CD14-positive monocyte (primary cell): ENCODE measurements around the gene SLC9A8. TPM values are rescaled to one million over a fixed set of nuclear protein-coding genes. Genes with fewer than 3 reads are reported as not detected.

Source experiments
- DNase-seq, 3 donors: peaks; one replicate each; pipeline ENCODE4 v3.0.0-alpha.2; 2011 to 2022
- H2AFZ ChIP-seq: 2 replicates; pipeline ENCODE4 v1.6.0; 2012; ENCODE audit warnings: mild to moderate bottlenecking, low read depth, low read length, inconsistent platforms; ENCODE audit not compliant: insufficient read depth, poor library complexity, severe bottlenecking
- H3K27ac ChIP-seq, 2 donors: 1 replicate in 1 of 2; 2 replicates in 1 of 2; pipeline ENCODE4 v1.5.1; 2012 to 2013; ENCODE audit warnings: low read length in 2 of 2, control low read depth in 1 of 2, inconsistent platforms in 1 of 2, low read depth in 1 of 2, mild to moderate bottlenecking in 1 of 2
- H3K27me3 ChIP-seq, 2 donors: one replicate each; pipeline versions ENCODE4 v1.6.0 to v1.6.1; 2011 to 2013; ENCODE audit warnings: low read length in 2 of 2; ENCODE audit not compliant: control insufficient read depth in 2 of 2, insufficient read depth in 2 of 2
- H3K36me3 ChIP-seq, 2 donors: replicated peaks in 1 of 2; 1 replicate in 1 of 2; 2 replicates in 1 of 2; pipeline versions ENCODE4 v1.5.1 to v1.6.1; 2012 to 2013; ENCODE audit warnings: low read length in 2 of 2, control low read depth in 1 of 2, inconsistent platforms in 1 of 2, mild to moderate bottlenecking in 1 of 2; ENCODE audit not compliant: insufficient read depth in 2 of 2, control insufficient read depth in 1 of 2
- H3K4me1 ChIP-seq, 2 donors: 1 replicate in 1 of 2; 2 replicates in 1 of 2; pipeline versions ENCODE4 v1.5.1 to v1.6.1; 2012 to 2013; ENCODE audit warnings: low read length in 2 of 2, control low read depth in 1 of 2, inconsistent platforms in 1 of 2, mild to moderate bottlenecking in 1 of 2, moderate library complexity in 1 of 2; ENCODE audit not compliant: insufficient read depth in 2 of 2, control insufficient read depth in 1 of 2
- H3K4me2 ChIP-seq: replicated peaks from 2 replicates; pipeline ENCODE3; 2012; ENCODE audit warnings: low read length, moderate library complexity, mild to moderate bottlenecking; ENCODE audit not compliant: poor library complexity, severe bottlenecking; ENCODE audit errors: extremely low read depth
- H3K4me3 ChIP-seq, 3 experiments: fragments of 200-600 bp in 1 of 3; sonication (generic) in 1 of 3; replicated peaks in 1 of 3; 1 replicate in 2 of 3; 2 replicates in 1 of 3; pipeline ENCODE4 v1.5.1; 2011 to 2013; ENCODE audit warnings: low read length in 3 of 3, mild to moderate bottlenecking in 3 of 3, control low read depth in 2 of 3, low read depth in 2 of 3, inconsistent platforms in 1 of 3, moderate library complexity in 1 of 3
- H3K79me2 ChIP-seq: 2 replicates; pipeline ENCODE4 v1.6.0; 2012; ENCODE audit warnings: mild to moderate bottlenecking, control low read depth, inconsistent platforms, low read length, moderate library complexity; ENCODE audit not compliant: insufficient read depth
- H3K9ac ChIP-seq: 2 replicates; pipeline ENCODE4 v1.6.0; 2017; ENCODE audit warnings: low read length, mild to moderate bottlenecking; ENCODE audit not compliant: insufficient read depth, poor library complexity, severe bottlenecking
- H3K9me3 ChIP-seq, 2 donors: replicated peaks in 1 of 2; 1 replicate in 1 of 2; 2 replicates in 1 of 2; pipeline versions ENCODE4 v1.5.1 to v1.6.1; 2012 to 2013; ENCODE audit warnings: low read length in 2 of 2, control low read depth in 1 of 2; ENCODE audit not compliant: control insufficient read depth in 1 of 2, insufficient read depth in 1 of 2
- H4K20me1 ChIP-seq: 2 replicates; pipeline ENCODE4 v1.6.0; 2012; ENCODE audit warnings: mild to moderate bottlenecking, low read length, control low read depth, moderate library complexity; ENCODE audit not compliant: insufficient read depth
- H3K27ac Mint-ChIP-seq, 7 donors: one replicate each; pipeline ENCODE4 v1.8.0; 2020; ENCODE audit warnings: mild to moderate bottlenecking in 7 of 7, mixed read lengths in 7 of 7, moderate library complexity in 6 of 7, inconsistent platforms in 2 of 7
- H3K27me3 Mint-ChIP-seq, 3 donors: one replicate each; pipeline ENCODE4 v1.8.0; 2021 to 2022; ENCODE audit warnings: low read depth in 3 of 3, mild to moderate bottlenecking in 3 of 3, mixed read lengths in 3 of 3, moderate library complexity in 3 of 3, inconsistent platforms in 1 of 3
- H3K36me3 Mint-ChIP-seq, 2 donors: one replicate each; pipeline ENCODE4 v1.8.0; 2020; ENCODE audit warnings: mixed read lengths in 2 of 2, inconsistent platforms in 1 of 2, mild to moderate bottlenecking in 1 of 2
- H3K4me1 Mint-ChIP-seq: one replicate; pipeline ENCODE4 v1.8.0; 2020; ENCODE audit warnings: mild to moderate bottlenecking, mixed read lengths
- H3K4me3 Mint-ChIP-seq, 2 donors: one replicate each; pipeline ENCODE4 v1.8.0; 2020; ENCODE audit warnings: mild to moderate bottlenecking in 2 of 2, mixed read lengths in 2 of 2, moderate library complexity in 1 of 2
- H3K9me3 Mint-ChIP-seq, 7 donors: one replicate each; pipeline ENCODE4 v1.8.0; 2020 to 2022; ENCODE audit warnings: mixed read lengths in 7 of 7, mild to moderate bottlenecking in 6 of 7, moderate library complexity in 6 of 7, inconsistent platforms in 2 of 7
- WGBS: methylation state at CpG from one replicate; pipeline ENCODE4 v1.1.5; 2013; ENCODE audit warnings: missing lambda C conversion rate; ENCODE audit not compliant: insufficient coverage; 5-methylcytosine and 5-hydroxymethylcytosine counted together
- intact Hi-C, 2 donors: fragments of 100-400 bp; cut with micrococcal nuclease; formaldehyde crosslinking; loops; one replicate each; pipeline versions ENCODE4 v1.15.0 to v1.15.1; 2023
- polyA plus RNA-seq, 3 donors: library from polyadenylated mRNA; depleted of rRNA in 1 of 3; unstranded in 2 of 3; stranded (reverse) in 1 of 3; fragments of 300-500 nt in 2 of 3; fragments of >200 nt in 1 of 3; fragmentation: Illumina TruSeq in 2 of 3; gene quantifications; 1 replicate in 2 of 3; 2 replicates in 1 of 3; pipeline ENCODE4 v1.2.3, GENCODE V29; 2012 to 2021
- small RNA-seq: library from RNA; depleted of rRNA; stranded (forward); fragments of <200 nt; gene quantifications from one replicate; pipeline ENCODE3, GENCODE V24; 2012; ENCODE audit warnings: low read depth; ENCODE audit not compliant: insufficient read length
- TF ChIP-seq, protein P1 (sequence below): fragments of 200-600 bp; IDR thresholded peaks from one replicate; pipeline ENCODE4 v1.8.0; 2022; ENCODE audit warnings: antibody characterized with exemption, mild to moderate bottlenecking

SLC9A8 gene
- polyA plus RNA-seq, 3 donors = 3.0 to 14.6 (median 3.3) TPM

DNA sequence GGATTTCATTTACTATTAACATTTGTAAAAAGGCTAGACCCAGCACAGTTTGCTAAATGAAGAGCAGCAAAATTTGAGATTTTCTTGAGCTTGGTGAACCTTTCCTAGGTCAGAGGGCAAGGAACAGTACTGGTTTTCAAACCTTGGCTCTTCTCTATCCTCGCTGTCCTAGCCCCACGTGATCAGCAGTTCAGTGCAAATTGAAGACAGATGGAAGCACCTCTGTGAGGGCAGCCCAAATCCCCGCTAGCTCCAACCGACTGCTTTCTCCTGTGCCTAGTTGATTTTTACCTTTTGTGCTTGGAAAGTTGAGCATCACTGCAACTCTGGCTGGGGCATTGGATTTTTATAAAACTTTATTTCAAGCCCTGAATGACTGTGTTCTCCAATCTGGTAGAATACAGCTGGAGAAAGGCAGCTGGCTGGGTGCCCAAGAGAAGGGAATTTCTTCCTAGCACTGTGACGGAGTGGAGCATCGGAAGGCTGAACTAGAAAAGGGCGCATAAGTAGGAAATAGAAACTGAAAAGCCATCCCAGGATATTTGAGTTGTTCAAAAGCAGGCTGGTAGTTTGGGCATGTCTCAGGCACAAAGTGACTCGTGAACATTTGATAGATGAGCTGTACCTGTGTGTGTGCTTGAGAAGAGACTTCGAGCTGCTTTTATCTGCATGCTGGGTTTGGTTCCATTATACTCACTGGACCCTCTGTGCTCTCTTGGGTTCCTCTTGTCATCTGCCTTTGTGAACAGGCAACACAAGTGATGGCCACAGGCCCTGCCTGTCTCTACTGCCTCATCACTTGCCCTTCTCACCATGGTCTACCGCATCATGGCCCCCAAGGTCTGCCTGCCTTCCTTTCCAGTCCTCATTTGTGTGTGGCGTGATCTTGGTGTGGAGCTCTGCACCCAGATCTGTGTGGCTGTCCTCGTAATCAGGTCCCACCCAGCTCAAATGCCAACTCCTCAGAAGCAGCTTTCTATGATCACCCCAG, 125.8 kb downstream of the SLC9A8 start:
- peaks cover 45 to 51% of the 10 kb centered on the region in 2 donors for H3K4me1 ChIP-seq

DNA sequence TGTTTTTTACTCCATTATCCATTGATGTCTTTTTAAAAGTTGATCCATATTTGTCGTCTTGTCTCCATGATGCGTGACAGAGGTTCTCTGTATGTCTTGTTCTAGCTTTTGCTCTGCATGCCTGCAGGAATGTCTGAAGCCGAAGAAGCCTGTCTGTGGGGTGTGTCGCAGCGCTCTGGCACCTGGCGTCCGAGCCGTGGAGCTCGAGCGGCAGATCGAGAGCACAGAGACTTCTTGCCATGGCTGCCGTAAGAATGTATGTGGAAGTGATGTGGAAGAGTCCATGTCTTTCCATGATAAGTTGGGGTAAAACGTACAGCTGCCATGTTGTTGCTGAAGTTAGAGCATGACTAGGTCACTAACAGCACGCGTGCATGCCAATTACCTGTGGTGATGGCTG, 128.8 kb downstream of the SLC9A8 start:
- H3K9me3 Mint-ChIP-seq = no peaks in the 10 kb centered on the region
- no peak overlapping the region for H3K4me3 Mint-ChIP-seq
- peaks cover 51 to 74% of the 10 kb centered on the region in 2 donors for H3K36me3 ChIP-seq
- no peak overlapping the region for H3K27ac ChIP-seq
- H3K4me3 ChIP-seq = no peak overlapping the region
- peaks cover 0 to 2% (median 0%) of the 10 kb centered on the region in 3 donors for H3K27me3 Mint-ChIP-seq
- H3K27me3 ChIP-seq = no peaks in the 10 kb centered on the region
- peaks cover 91% of the 10 kb centered on the region for H3K79me2 ChIP-seq
- no peak overlapping the region for H3K9ac ChIP-seq
- H3K27ac Mint-ChIP-seq = peak overlapping the region in 1 of 7 donors; percentile 31
- no peak for DNase-seq
- no peaks in the 10 kb centered on the region for H3K9me3 ChIP-seq
- no peak overlapping the region for H3K4me2 ChIP-seq
- H4K20me1 ChIP-seq = peaks cover 97% of the 10 kb centered on the region
- peaks cover 53 to 66% of the 10 kb centered on the region in 2 donors for H3K36me3 Mint-ChIP-seq
- H2AFZ ChIP-seq = no peak overlapping the region
- TF ChIP-seq, protein P1, sequence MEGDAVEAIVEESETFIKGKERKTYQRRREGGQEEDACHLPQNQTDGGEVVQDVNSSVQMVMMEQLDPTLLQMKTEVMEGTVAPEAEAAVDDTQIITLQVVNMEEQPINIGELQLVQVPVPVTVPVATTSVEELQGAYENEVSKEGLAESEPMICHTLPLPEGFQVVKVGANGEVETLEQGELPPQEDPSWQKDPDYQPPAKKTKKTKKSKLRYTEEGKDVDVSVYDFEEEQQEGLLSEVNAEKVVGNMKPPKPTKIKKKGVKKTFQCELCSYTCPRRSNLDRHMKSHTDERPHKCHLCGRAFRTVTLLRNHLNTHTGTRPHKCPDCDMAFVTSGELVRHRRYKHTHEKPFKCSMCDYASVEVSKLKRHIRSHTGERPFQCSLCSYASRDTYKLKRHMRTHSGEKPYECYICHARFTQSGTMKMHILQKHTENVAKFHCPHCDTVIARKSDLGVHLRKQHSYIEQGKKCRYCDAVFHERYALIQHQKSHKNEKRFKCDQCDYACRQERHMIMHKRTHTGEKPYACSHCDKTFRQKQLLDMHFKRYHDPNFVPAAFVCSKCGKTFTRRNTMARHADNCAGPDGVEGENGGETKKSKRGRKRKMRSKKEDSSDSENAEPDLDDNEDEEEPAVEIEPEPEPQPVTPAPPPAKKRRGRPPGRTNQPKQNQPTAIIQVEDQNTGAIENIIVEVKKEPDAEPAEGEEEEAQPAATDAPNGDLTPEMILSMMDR = no peak
- peaks cover 33% of the 10 kb centered on the region for H3K4me1 Mint-ChIP-seq
- peaks cover 24 to 30% of the 10 kb centered on the region in 2 donors for H3K4me1 ChIP-seq
- 97% methylated on average over 13 of the region's 15 CpGs for WGBS
- intact Hi-C loops = no loop called here

More for the DNA sequence above, 125.8 kb downstream of the SLC9A8 start:
- intact Hi-C loops = no loop called here
- WGBS = 95% methylated on average over 12 of the region's 12 CpGs
- Histone ChIP-seq H3K4me3 (peak overlapping the region in 1 of 3 experiments; percentile 93), H3K27me3 (no peaks in the 10 kb centered on the region), H3K9ac (no peak overlapping the region), H3K36me3 (peaks cover 26 to 47% of the 10 kb centered on the region in 2 donors), H2AFZ (no peak overlapping the region), H3K79me2 (peaks cover 76% of the 10 kb centered on the region), H3K27ac (peak overlapping the region in 1 of 2 donors; percentile 90), H3K9me3 (no peaks in the 10 kb centered on the region), H3K4me2 (peak overlapping the region; percentile 91), H4K20me1 (peaks cover 69% of the 10 kb centered on the region)
- H3K9me3 Mint-ChIP-seq = peaks cover 0 to 5% (median 0%) of the 10 kb centered on the region in 7 donors
- no peak overlapping the region for H3K4me3 Mint-ChIP-seq
- peaks cover 51% of the 10 kb centered on the region for H3K4me1 Mint-ChIP-seq
- H3K36me3 Mint-ChIP-seq = peaks cover 33 to 37% of the 10 kb centered on the region in 2 donors
- peak overlapping the region in 6 of 7 donors; percentile 46 to 95 (median 55) for H3K27ac Mint-ChIP-seq
- peaks cover 0 to 2% (median 0%) of the 10 kb centered on the region in 3 donors for H3K27me3 Mint-ChIP-seq
- TF ChIP-seq, protein P1 = no peak
- DNase-seq = no peak

Small RNAs within 50 kb of the gene (small RNA-seq; reads per million reads assigned to genes)
- gene RF00017 (not detected), gene RF00019 (not detected), gene RNU6-919P (not detected)

Other genes with a start within 250 kb of the SLC9A8 start
- gene PTGIS, start 244.7 kb upstream of the SLC9A8 start, polyA plus RNA-seq = not detected
- gene B4GALT5, start 99.0 kb upstream of the SLC9A8 start, polyA plus RNA-seq = 10 to 100 TPM in 1 of 3 donors, 1 to 10 TPM in 2; 2.4 to 18.3 (median 2.7) TPM
- 10 to 100 TPM in 1 of 3 donors, 1 to 10 TPM in 2; 1.9 to 13.3 (median 3.9) TPM for gene SPATA2, start 102.7 kb downstream of the SLC9A8 start, polyA plus RNA-seq
- 100 to 1,000 TPM; 128 to 164 (median 146) TPM for gene RNF114, start 123.6 kb downstream of the SLC9A8 start, polyA plus RNA-seq
- 100 to 1,000 TPM in 1 of 3 donors, 1 to 10 TPM in 2; 2.4 to 181 (median 2.6) TPM for gene SNAI1, start 170.2 kb downstream of the SLC9A8 start, polyA plus RNA-seq